Liver (tissue), 9 donors: ENCODE results near the gene TMEM115. TPM values are rescaled to one million over a fixed set of nuclear protein-coding genes. Genes with fewer than 3 reads are reported as not detected.

Source experiments
- DNase-seq: peaks from one replicate; pipeline ENCODE4 v3.0.0-alpha.2; 2017; ENCODE audit warnings: low spot score
- H3K27ac ChIP-seq, 2 donors: one replicate each; pipeline ENCODE4 v1.7.0; 2013; ENCODE audit warnings: inconsistent platforms in 2 of 2, low read length in 2 of 2, control low read depth in 1 of 2, low read depth in 1 of 2, mild to moderate bottlenecking in 1 of 2
- H3K27me3 ChIP-seq, 4 donors: one replicate each; pipeline versions ENCODE4 v1.6.1 to v1.7.0; 2013; ENCODE audit warnings: low read length in 3 of 4, inconsistent platforms in 1 of 4, mild to moderate bottlenecking in 1 of 4, moderate library complexity in 1 of 4; ENCODE audit not compliant: control insufficient read depth in 4 of 4, insufficient read depth in 4 of 4
- H3K36me3 ChIP-seq, 4 donors: one replicate each; pipeline versions ENCODE4 v1.6.1 to v1.7.0; 2013; ENCODE audit warnings: low read length in 3 of 4, mild to moderate bottlenecking in 3 of 4, low read depth in 1 of 4, moderate library complexity in 1 of 4; ENCODE audit not compliant: control insufficient read depth in 4 of 4, insufficient read depth in 3 of 4
- H3K4me1 ChIP-seq, 4 donors: one replicate each; pipeline versions ENCODE4 v1.6.1 to v1.7.0; 2013; ENCODE audit warnings: low read length in 3 of 4, mild to moderate bottlenecking in 3 of 4, moderate library complexity in 1 of 4; ENCODE audit not compliant: control insufficient read depth in 4 of 4, insufficient read depth in 4 of 4
- H3K4me3 ChIP-seq, 3 donors: one replicate each; pipeline versions ENCODE4 v1.6.1 to v1.7.0; 2013; ENCODE audit warnings: low read length in 3 of 3, control low read depth in 1 of 3, low read depth in 1 of 3, mild to moderate bottlenecking in 1 of 3
- H3K9ac ChIP-seq, 2 donors: one replicate each; pipeline ENCODE4 v1.7.0; 2013; ENCODE audit warnings: low read length in 2 of 2, mild to moderate bottlenecking in 2 of 2, moderate library complexity in 2 of 2, control low read depth in 1 of 2, low read depth in 1 of 2
- H3K9me3 ChIP-seq, 4 donors: one replicate each; pipeline versions ENCODE4 v1.6.1 to v1.7.0; 2013; ENCODE audit warnings: low read length in 3 of 4; ENCODE audit not compliant: control insufficient read depth in 4 of 4
- EGR1 ChIP-seq, 2 donors: IDR thresholded peaks; 2 replicates each; pipeline ENCODE4 v1.6.1; 2016 to 2018; ENCODE audit warnings: antibody characterized with exemption in 2 of 2, low read depth in 2 of 2
- FOXA1 ChIP-seq: IDR thresholded peaks from 2 replicates; pipeline ENCODE4 v1.6.1; 2016; ENCODE audit warnings: antibody characterized with exemption
- FOXA2 ChIP-seq: IDR thresholded peaks from 2 replicates; pipeline ENCODE4 v1.6.1; 2016; ENCODE audit warnings: antibody characterized with exemption
- GABPA ChIP-seq, 2 donors: IDR thresholded peaks in 1 of 2; conservative IDR thresholded peaks in 1 of 2; 2 replicates each; pipeline ENCODE4 v1.6.1; 2016; ENCODE audit warnings: antibody characterized with exemption in 2 of 2, mild to moderate bottlenecking in 1 of 2, moderate library complexity in 1 of 2
- HNF4A ChIP-seq, 2 donors: conservative IDR thresholded peaks; 2 replicates each; pipeline ENCODE4 v1.6.1; 2016; ENCODE audit warnings: antibody characterized with exemption in 2 of 2, mild to moderate bottlenecking in 2 of 2
- HNF4G ChIP-seq: IDR thresholded peaks from 2 replicates; pipeline ENCODE4 v1.6.1; 2016; ENCODE audit warnings: antibody characterized with exemption
- JUND ChIP-seq, 2 donors: IDR thresholded peaks; 2 replicates each; pipeline ENCODE4 v1.6.1; 2016; ENCODE audit warnings: antibody characterized with exemption in 2 of 2
- NR2F2 ChIP-seq: IDR thresholded peaks from 2 replicates; pipeline ENCODE4 v1.6.1; 2016; ENCODE audit warnings: antibody characterized with exemption
- RAD21 ChIP-seq, 2 donors: IDR thresholded peaks; 2 replicates each; pipeline ENCODE4 v1.6.1; 2016; ENCODE audit warnings: antibody characterized with exemption in 2 of 2, mild to moderate bottlenecking in 2 of 2
- RXRA ChIP-seq, 2 donors: IDR thresholded peaks; 2 replicates each; pipeline ENCODE4 v1.6.1; 2017 to 2018; ENCODE audit warnings: antibody characterized with exemption in 2 of 2, mild to moderate bottlenecking in 1 of 2
- SP1 ChIP-seq: IDR thresholded peaks from 2 replicates; pipeline ENCODE4 v1.6.1; 2018; ENCODE audit warnings: antibody characterized with exemption, mild to moderate bottlenecking
- TAF1 ChIP-seq: conservative IDR thresholded peaks from 2 replicates; pipeline ENCODE4 v1.6.1; 2016; ENCODE audit warnings: antibody characterized with exemption, mild to moderate bottlenecking
- YY1 ChIP-seq: IDR thresholded peaks from 2 replicates; pipeline ENCODE4 v1.6.1; 2016; ENCODE audit warnings: antibody characterized with exemption, mild to moderate bottlenecking
- WGBS: extraction: QIAGEN DNeasy Blood & Tissue Kit; methylation state at CpG from one replicate; pipeline ENCODE4 v1.1.7; 2013; 5-methylcytosine and 5-hydroxymethylcytosine counted together
- polyA plus RNA-seq, 2 donors: library from polyadenylated mRNA; stranded (reverse) in 1 of 2; unstranded in 1 of 2; fragments of 200-250 nt in 1 of 2; fragments of >200 nt in 1 of 2; fragmentation: Nextera tagmentation in 1 of 2; extraction: Ambion mirVana in 1 of 2; gene quantifications; one replicate each; pipeline versions ENCODE4 v1.2.1 to v1.2.3, GENCODE V29; 2013 to 2015
- total RNA-seq, 2 donors: library from RNA; depleted of rRNA; stranded (reverse); fragments of >200 nt; gene quantifications; one replicate each; pipeline ENCODE4 v1.2.3, GENCODE V29; 2014
- TF ChIP-seq, protein P1 (sequence below): fragments of 150-350 bp; IDR thresholded peaks from 2 replicates; pipeline ENCODE4 v1.5.1; 2017; ENCODE audit warnings: improper control_type of control experiment, low read depth, low read length; ENCODE audit not compliant: missing input control
- TF ChIP-seq, protein P2 (sequence below): IDR thresholded peaks from 2 replicates; pipeline ENCODE4 v1.6.1; 2016; ENCODE audit warnings: antibody characterized with exemption, mild to moderate bottlenecking
- TF ChIP-seq, protein P3 (sequence below): IDR thresholded peaks from 2 replicates; pipeline ENCODE4 v1.6.1; 2016; ENCODE audit warnings: antibody characterized with exemption
- TF ChIP-seq, protein P4 (sequence below): IDR thresholded peaks from 2 replicates; pipeline ENCODE4 v1.6.1; 2016; ENCODE audit warnings: antibody characterized with exemption
- donor health status: healthy.
- donor health status: healthy.
- donor health status: healthy.
- donor health status: healthy.
- donor health status: healthy.

The TMEM115 gene
- total and polyA plus RNA-seq, 4 donors = 18.6 to 23.0 (median 19.8) TPM

DNA sequence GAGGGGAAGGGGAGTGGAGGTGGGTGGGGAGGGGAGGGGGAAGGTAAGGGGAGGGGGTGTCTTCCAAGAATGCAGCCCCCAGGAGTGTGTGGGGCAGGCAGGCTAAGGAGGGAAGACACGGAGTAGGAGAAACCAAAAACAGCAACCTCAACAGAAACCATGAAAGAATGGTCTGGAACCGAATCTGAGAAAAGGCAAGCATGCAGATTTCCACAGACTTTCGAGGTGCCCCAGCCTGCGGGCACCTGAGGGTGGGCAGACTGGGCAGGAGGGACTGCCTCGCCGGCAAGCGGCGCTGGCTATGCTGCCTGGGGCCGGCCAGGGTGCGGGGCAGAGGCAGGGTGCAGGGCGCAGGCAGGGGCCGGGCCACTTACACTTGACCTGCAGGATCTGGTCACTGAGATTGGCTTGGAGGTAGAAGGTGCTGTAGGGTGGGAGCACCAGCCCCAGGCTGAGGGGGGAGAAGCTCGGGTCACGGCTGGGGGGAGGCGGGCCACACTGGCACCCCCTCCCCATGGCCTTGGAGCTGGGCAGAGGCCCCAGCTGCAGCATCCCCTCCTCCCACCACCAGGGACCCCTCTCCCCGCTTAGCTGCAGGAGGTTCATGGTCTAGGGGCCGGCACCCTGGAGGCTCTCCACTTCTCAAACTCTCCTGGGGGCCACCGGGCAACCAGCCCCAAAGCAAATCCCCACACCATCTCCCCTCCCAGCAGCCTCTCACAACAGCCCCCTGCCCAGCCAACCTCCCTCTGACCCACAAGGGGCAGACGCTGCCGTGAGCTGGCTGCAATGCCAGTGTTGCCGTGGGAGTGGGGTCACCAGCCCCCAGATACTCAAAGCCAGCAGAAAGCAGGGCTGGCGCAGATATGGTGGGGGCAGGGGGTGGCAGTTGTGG, 15.3 kb upstream of the TMEM115 start:
- Histone ChIP-seq H3K27ac (no peak overlapping the region), H3K36me3 (no peaks in the 10 kb centered on the region), H3K9ac (no peak overlapping the region), H3K4me3 (no peak overlapping the region), H3K27me3 (peaks cover 0 to 2% (median 0%) of the 10 kb centered on the region in 4 donors), H3K4me1 (no peaks in the 10 kb centered on the region), H3K9me3 (no peaks in the 10 kb centered on the region)
- 70% methylated on average over 22 of the region's 22 CpGs for WGBS
- DNase-seq = no peak
- TF ChIP-seq HNF4G = no peak
- TF ChIP-seq, protein P1, sequence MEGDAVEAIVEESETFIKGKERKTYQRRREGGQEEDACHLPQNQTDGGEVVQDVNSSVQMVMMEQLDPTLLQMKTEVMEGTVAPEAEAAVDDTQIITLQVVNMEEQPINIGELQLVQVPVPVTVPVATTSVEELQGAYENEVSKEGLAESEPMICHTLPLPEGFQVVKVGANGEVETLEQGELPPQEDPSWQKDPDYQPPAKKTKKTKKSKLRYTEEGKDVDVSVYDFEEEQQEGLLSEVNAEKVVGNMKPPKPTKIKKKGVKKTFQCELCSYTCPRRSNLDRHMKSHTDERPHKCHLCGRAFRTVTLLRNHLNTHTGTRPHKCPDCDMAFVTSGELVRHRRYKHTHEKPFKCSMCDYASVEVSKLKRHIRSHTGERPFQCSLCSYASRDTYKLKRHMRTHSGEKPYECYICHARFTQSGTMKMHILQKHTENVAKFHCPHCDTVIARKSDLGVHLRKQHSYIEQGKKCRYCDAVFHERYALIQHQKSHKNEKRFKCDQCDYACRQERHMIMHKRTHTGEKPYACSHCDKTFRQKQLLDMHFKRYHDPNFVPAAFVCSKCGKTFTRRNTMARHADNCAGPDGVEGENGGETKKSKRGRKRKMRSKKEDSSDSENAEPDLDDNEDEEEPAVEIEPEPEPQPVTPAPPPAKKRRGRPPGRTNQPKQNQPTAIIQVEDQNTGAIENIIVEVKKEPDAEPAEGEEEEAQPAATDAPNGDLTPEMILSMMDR = no peak
- TF ChIP-seq, protein P2, sequence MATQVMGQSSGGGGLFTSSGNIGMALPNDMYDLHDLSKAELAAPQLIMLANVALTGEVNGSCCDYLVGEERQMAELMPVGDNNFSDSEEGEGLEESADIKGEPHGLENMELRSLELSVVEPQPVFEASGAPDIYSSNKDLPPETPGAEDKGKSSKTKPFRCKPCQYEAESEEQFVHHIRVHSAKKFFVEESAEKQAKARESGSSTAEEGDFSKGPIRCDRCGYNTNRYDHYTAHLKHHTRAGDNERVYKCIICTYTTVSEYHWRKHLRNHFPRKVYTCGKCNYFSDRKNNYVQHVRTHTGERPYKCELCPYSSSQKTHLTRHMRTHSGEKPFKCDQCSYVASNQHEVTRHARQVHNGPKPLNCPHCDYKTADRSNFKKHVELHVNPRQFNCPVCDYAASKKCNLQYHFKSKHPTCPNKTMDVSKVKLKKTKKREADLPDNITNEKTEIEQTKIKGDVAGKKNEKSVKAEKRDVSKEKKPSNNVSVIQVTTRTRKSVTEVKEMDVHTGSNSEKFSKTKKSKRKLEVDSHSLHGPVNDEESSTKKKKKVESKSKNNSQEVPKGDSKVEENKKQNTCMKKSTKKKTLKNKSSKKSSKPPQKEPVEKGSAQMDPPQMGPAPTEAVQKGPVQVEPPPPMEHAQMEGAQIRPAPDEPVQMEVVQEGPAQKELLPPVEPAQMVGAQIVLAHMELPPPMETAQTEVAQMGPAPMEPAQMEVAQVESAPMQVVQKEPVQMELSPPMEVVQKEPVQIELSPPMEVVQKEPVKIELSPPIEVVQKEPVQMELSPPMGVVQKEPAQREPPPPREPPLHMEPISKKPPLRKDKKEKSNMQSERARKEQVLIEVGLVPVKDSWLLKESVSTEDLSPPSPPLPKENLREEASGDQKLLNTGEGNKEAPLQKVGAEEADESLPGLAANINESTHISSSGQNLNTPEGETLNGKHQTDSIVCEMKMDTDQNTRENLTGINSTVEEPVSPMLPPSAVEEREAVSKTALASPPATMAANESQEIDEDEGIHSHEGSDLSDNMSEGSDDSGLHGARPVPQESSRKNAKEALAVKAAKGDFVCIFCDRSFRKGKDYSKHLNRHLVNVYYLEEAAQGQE = no peak
- TF ChIP-seq EGR1 (IDR thresholded peaks at IDR 0.05; ENCODE audit: low read depth in 2 of 2) = no peak
- TF ChIP-seq NR2F2 = no peak
- no peak for TF ChIP-seq FOXA2
- TF ChIP-seq, protein P3, sequence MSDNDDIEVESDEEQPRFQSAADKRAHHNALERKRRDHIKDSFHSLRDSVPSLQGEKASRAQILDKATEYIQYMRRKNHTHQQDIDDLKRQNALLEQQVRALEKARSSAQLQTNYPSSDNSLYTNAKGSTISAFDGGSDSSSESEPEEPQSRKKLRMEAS = no peak
- TF ChIP-seq TAF1 = no peak
- TF ChIP-seq YY1 = no peak
- TF ChIP-seq HNF4A (conservative IDR thresholded peaks at IDR 0.05) = no peak
- TF ChIP-seq GABPA (IDR thresholded peaks at IDR 0.05 in 1 of 2, conservative IDR thresholded peaks at IDR 0.05 in 1 of 2) = no peak
- no peak for TF ChIP-seq FOXA1
- no peak for TF ChIP-seq RAD21 (IDR thresholded peaks at IDR 0.05)

GRCh38 chr3:50373146-50374051, 14.1 kb upstream of the TMEM115 start:
- Histone ChIP-seq H3K36me3 (no peaks in the 10 kb centered on the region), H3K9me3 (no peaks in the 10 kb centered on the region), H3K4me3 (no peak overlapping the region), H3K4me1 (no peaks in the 10 kb centered on the region), H3K27me3 (peaks cover 0 to 2% (median 0%) of the 10 kb centered on the region in 4 donors), H3K9ac (no peak overlapping the region), H3K27ac (no peak overlapping the region)
- WGBS = 63% methylated on average over 12 of the region's 12 CpGs
- DNase-seq = no peak
- TF ChIP-seq RAD21 (IDR thresholded peaks at IDR 0.05) (no peak), JUND (IDR thresholded peaks at IDR 0.05) (no peak), RXRA (IDR thresholded peaks at IDR 0.05) (no peak), NR2F2 (no peak), SP1 (no peak), GABPA (IDR thresholded peaks at IDR 0.05 in 1 of 2, conservative IDR thresholded peaks at IDR 0.05 in 1 of 2) (no peak), HNF4G (no peak), TAF1 (no peak)
- TF ChIP-seq, protein P4, sequence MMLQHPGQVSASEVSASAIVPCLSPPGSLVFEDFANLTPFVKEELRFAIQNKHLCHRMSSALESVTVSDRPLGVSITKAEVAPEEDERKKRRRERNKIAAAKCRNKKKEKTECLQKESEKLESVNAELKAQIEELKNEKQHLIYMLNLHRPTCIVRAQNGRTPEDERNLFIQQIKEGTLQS = no peak
- TF ChIP-seq, protein P2 = no peak
